Tibial nerve (tissue), 4 donors: ENCODE measurements around the gene CFTR. TPM values are rescaled to one million over a fixed set of nuclear protein-coding genes. Genes with fewer than 3 reads are reported as not detected.

Experiments
- DNase-seq, 2 donors: peaks; one replicate each; pipeline ENCODE4 v3.0.0-alpha.2; 2019; ENCODE audit warnings: low spot score in 2 of 2
- H3K27ac ChIP-seq, 4 donors: fragments of 200-600 bp; sonication (generic) in 3 of 4; one replicate each; pipeline ENCODE4 v1.5.1; 2017 to 2019; ENCODE audit warnings: mild to moderate bottlenecking in 1 of 4
- H3K27me3 ChIP-seq, 2 donors: fragments of 200-600 bp; sonication (generic) in 1 of 2; one replicate each; pipeline versions ENCODE4 v1.5.1 to v1.6.0; 2017 to 2019
- H3K36me3 ChIP-seq, 3 donors: fragments of 200-600 bp; sonication (generic); one replicate each; pipeline ENCODE4 v1.5.1; 2018 to 2019
- H3K4me1 ChIP-seq, 4 donors: fragments of 200-600 bp; sonication (generic) in 3 of 4; one replicate each; pipeline ENCODE4 v1.5.1; 2017 to 2019
- H3K4me3 ChIP-seq, 4 donors: fragments of 200-600 bp; sonication (generic) in 3 of 4; one replicate each; pipeline ENCODE4 v1.5.1; 2017 to 2019; ENCODE audit warnings: mild to moderate bottlenecking in 1 of 4, moderate library complexity in 1 of 4
- H3K9me3 ChIP-seq, 4 donors: fragments of 200-600 bp; sonication (generic) in 3 of 4; one replicate each; pipeline ENCODE4 v1.5.1; 2017 to 2019
- CTCF ChIP-seq, 5 experiments: fragments of 200-600 bp in 3 of 5; fragments of 450-650 bp in 2 of 5; sonication (generic) in 3 of 5; IDR thresholded peaks; one replicate each; pipeline ENCODE4 v1.5.1; 2016 to 2019; ENCODE audit warnings: antibody characterized with exemption in 5 of 5, mild to moderate bottlenecking in 3 of 5, moderate library complexity in 2 of 5
- EP300 ChIP-seq, 2 donors: sonication (generic); formaldehyde crosslinking; IDR thresholded peaks; one replicate each; pipeline ENCODE4 v1.6.1; 2017; ENCODE audit warnings: antibody characterized with exemption in 2 of 2, mild to moderate bottlenecking in 1 of 2
- POLR2A ChIP-seq, 2 donors: fragments of 450-650 bp; IDR thresholded peaks; one replicate each; pipeline ENCODE4 v1.6.1; 2017; ENCODE audit warnings: antibody characterized with exemption in 2 of 2, mild to moderate bottlenecking in 2 of 2, moderate library complexity in 2 of 2
- WGBS, 2 donors: methylation state at CpG; one replicate each; pipeline ENCODE4 v1.1.5; 2018; 5-methylcytosine and 5-hydroxymethylcytosine counted together
- total RNA-seq, 4 donors: library from RNA; depleted of rRNA; stranded (reverse); fragments of >200 nt; gene quantifications; one replicate each; pipeline ENCODE4 v1.1.0, GENCODE V29; 2016

Gene CFTR
- total RNA-seq = under 1 TPM in 1 of 4 donors, not detected in 3; under 0.01 TPM

GRCh38 chr7:117479225-117480054, at the start of gene CFTR:
Gene CFTR (plus strand): TSS chr7:117480025. CDS start chr7:117480095, 70 bp downstream.
- H3K9me3 ChIP-seq = no peaks in the 10 kb centered on the region
- TF ChIP-seq CTCF (IDR thresholded peaks at IDR 0.05) (no peak), EP300 (IDR thresholded peaks at IDR 0.05) (no peak), POLR2A (IDR thresholded peaks at IDR 0.05) (no peak)
- H3K36me3 ChIP-seq = no peaks in the 10 kb centered on the region
- peak within 1 kb of the TSS; percentile 9 to 51 (median 29) for H3K4me3 ChIP-seq
- no peak for DNase-seq
- peaks cover 0 to 16% (median 3%) of the 10 kb centered on the region in 4 donors for H3K4me1 ChIP-seq
- H3K27me3 ChIP-seq = peaks cover 0 to 31% of the 10 kb centered on the region in 2 donors
- peak within 1 kb of the TSS in 1 of 4 donors; percentile 28 for H3K27ac ChIP-seq
- 2 to 3% methylated on average over 45 of the region's 45 CpGs for WGBS, 2 donors

GRCh38 chr7:117435475-117436043, 44.3 kb upstream of the CFTR start:
- Histone ChIP-seq H3K4me1 (no peaks in the 10 kb centered on the region), H3K4me3 (no peak overlapping the region), H3K36me3 (no peaks in the 10 kb centered on the region), H3K27me3 (no peaks in the 10 kb centered on the region), H3K27ac (no peak overlapping the region), H3K9me3 (no peaks in the 10 kb centered on the region)
- TF ChIP-seq EP300 (IDR thresholded peaks at IDR 0.05) = no peak
- no peak for TF ChIP-seq CTCF (IDR thresholded peaks at IDR 0.05)
- no peak for TF ChIP-seq POLR2A (IDR thresholded peaks at IDR 0.05)
- no peak for DNase-seq
- 43 to 48% methylated on average over 2 of the region's 2 CpGs for WGBS, 2 donors

- Histone ChIP-seq H3K36me3 (no peaks in the 10 kb centered on the region), H3K9me3 (peaks cover 0 to 10% (median 0%) of the 10 kb centered on the region in 4 donors), H3K27ac (no peak overlapping the region), H3K4me1 (no peaks in the 10 kb centered on the region), H3K27me3 (no peaks in the 10 kb centered on the region), H3K4me3 (no peak overlapping the region)
- no peak for TF ChIP-seq POLR2A (IDR thresholded peaks at IDR 0.05)
- TF ChIP-seq EP300 (IDR thresholded peaks at IDR 0.05) = no peak
- WGBS, 2 donors = 34 to 40% methylated on average over 1 of the region's 1 CpG
- no peak for DNase-seq
Observed at GRCh38 chr7:117444646-117445045, 35.2 kb upstream of the CFTR start.

GRCh38 chr7:117445206-117445605, 34.6 kb upstream of the CFTR start:
- Histone ChIP-seq H3K27me3 (no peaks in the 10 kb centered on the region), H3K27ac (no peak overlapping the region), H3K36me3 (no peaks in the 10 kb centered on the region), H3K9me3 (peaks cover 0 to 15% (median 0%) of the 10 kb centered on the region in 4 donors), H3K4me1 (no peaks in the 10 kb centered on the region), H3K4me3 (no peak overlapping the region)
- 83 to 95% methylated on average over 1 of the region's 1 CpG for WGBS, 2 donors
- no peak for DNase-seq
- TF ChIP-seq POLR2A (IDR thresholded peaks at IDR 0.05) (no peak), CTCF (IDR thresholded peaks at IDR 0.05) (no peak), EP300 (IDR thresholded peaks at IDR 0.05) (no peak)

GRCh38 chr7:117446220-117446815, 33.5 kb upstream of the CFTR start:
- H3K4me3 ChIP-seq = no peak overlapping the region
- no peak for DNase-seq
- H3K27ac ChIP-seq = no peak overlapping the region
- TF ChIP-seq CTCF (IDR thresholded peaks at IDR 0.05) (no peak), EP300 (IDR thresholded peaks at IDR 0.05) (no peak), POLR2A (IDR thresholded peaks at IDR 0.05) (no peak)
- H3K36me3 ChIP-seq = no peaks in the 10 kb centered on the region
- peaks cover 0 to 25% (median 0%) of the 10 kb centered on the region in 4 donors for H3K9me3 ChIP-seq
- WGBS, 2 donors = 64 to 69% methylated on average over 4 of the region's 4 CpGs
- no peaks in the 10 kb centered on the region for H3K4me1 ChIP-seq
- H3K27me3 ChIP-seq = no peaks in the 10 kb centered on the region
